Measurements from ENCODE around the gene DYNC1H1.
"Not testable (repeated sequence)": the region's sequence is repeated elsewhere in the genome, so short reads cannot be mapped to it uniquely, and the experiment has no call there.

Gene DYNC1H1

DNA sequence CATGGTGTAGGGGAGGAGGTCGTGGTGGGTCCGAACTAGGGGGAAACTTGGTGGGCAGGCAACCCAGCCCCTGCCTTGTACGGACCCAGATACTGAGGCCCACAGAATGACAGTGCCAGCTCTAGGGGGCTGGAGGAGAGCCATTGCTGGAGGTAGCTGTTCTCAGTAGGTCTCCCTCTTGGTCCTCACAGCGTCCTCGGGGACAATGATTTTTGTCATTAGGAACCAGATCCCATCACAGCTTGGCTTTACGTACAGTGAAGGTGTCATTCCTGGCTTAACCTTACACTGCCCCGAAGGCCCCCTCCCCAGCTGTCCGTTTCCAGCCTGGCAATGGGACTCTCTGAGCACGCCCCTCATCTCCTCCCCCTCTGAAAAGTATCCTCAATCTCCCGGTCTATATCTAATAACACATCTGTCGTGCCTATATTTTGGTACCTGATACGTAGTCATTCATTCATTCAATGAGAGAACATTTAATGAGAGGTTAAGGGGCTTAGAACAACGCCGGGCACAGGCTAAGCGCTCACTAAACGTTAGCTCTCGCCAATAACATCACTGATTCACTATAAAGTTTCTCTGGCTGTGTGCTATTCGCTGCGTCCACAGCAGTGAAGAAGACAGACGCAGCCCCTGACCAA lies 597 bp upstream of the DYNC1H1 start:
- DNase-seq (ENCODE audit: low spot score) = no peak

DNA sequence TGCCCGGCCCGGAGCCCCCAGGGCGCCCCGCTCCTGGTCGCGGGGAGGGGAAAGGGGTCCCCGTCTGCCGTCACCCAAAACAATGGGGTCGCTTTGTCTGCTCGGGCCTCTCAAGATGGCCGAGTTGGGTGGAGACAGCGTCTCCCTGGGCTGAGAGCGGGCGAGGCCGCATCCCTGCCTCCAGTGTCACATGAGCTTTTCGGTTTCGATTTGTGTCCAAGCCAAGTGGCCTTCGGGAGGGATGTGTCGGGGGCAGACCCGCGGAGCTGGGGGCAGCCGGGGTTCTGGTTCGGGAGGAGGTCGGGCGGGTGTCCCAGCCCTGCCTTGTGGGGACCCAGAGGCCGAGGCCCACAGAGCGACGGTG lies 790 bp downstream of the DYNC1H1 start:
- peak; percentile 47 for DNase-seq (ENCODE audit: low spot score)

DNA sequence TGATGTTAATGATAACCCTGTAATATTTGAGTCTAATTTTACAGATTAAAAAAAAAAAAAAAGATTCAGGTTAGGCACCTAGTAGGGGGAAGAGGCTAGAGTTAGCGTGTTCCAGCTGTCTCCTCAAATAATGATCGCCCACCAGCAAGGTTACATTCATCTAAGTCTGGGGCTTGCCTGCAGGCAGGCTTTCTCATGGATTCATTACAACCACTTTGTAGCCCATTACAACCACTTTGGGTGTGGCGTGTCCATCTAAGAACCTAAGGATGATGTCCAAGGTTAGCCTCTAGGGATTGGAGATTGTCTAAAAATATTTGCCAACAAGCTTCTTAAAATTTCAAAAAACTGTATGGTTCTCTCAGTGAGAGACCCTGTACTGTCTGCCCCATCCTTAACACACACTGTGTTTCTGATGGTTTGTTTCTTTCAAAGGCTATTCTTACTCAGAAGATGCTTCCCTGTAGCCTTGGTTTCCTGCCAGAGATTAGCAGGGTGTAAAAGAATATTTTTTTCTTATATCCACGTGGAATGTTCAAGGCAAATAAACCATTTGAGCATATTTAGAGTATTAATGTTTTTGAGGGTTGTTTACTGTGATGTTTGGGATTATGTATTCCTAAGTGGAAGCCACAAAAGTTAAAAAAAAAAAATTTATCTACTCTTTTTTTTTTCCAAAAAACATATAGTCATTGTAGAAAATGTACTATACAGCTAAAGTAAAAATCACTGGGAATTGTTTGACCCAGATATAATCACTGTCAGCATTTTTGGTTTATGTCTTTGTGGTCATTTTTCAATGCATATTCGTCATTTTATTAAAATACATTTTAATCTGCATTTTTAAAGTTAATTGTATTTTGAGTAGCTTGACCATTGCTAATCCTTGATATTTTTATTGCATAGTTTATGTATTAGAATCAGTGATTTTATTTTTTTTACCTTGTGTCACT lies 1.7 kb downstream of the DYNC1H1 start:
- DNase-seq (ENCODE audit: low spot score) = no peak

DNA sequence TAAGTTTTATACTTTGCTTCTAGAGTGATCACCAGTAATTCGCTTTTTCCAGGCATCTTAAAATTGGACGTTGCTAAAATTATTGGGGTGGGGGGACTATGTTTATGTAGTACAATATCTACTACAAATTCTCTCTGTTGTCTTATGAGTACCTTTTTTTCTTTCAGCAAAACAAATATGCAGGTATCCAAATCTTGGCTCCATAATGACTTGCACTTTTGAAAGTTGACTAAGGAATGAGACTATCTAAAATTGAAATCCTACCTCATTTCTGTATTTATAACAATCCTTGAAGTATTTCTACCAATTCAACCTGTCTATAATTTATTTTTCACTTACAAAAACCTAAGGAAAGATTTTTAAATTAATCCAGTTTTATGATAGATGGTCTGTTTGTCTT lies 2.4 kb downstream of the DYNC1H1 start:
- DNase-seq (ENCODE audit: low spot score) = no peak

DNA sequence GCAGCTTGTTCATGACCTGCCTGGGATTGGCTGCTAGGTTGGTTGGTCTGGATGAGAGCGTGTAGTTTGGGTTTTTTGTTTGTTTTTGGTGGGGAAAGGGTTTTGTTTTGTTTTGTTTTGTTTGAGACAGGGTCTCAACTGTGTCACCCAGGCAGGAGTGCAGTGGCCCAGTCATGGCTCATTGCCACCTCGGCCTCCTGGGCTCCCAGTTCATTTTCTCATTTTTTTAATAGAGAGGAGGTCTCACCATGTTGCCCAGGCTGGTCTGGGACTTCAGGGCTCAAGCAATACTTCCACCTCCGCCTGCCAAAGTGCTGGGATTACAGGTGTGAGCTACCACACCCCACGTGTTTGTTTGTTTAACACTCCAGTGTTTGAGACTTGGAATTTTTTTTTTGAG lies 3.8 kb downstream of the DYNC1H1 start:
- DNase-seq (ENCODE audit: low spot score) = no peak

DNA sequence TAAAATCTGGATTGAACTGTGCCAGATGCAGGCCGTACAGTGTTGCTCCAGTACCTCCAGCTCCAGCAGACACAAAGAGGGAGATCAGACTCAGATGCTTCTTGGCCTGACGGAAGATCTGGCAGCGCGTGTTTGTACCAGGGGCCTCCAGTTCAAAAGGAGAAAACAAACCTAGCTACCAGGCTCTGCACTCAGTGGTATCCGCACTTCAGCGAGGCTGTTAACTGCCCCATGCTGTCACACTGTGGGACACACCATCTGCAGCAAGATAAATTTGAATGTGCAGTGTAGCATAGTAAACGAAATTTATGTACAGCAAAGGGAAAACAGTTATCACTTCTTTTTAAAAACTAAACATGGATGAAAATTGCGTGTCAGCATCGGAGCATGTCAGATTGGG lies 5.1 kb downstream of the DYNC1H1 start:
- no peak for DNase-seq (ENCODE audit: low spot score)

DNA sequence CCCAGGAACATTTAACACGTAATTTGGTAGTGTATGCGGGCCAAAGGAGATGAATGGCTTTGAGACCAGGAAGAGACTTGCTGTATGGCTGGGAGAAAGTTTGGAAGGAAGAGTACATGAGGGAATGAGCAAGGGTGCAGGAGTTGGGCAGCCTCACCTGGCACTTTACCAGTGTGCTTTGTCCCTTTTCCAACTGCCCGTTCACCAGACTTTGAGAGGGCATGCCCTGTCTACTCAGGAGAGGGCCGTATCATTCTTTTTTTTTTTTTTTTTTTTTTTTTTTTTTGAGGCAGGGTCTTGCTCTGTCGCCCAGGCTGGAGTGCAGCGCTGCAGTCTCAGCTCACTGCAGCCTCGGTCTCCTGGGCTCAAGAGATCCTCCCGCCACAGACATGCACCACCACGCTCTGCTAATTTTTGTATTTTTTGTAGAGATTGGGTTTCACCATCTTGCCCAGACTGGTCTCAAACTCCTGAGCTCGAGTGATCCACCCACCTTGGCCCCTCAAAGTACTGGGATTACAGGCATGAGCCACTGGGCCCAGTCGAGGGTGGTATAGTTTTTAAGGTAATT lies 6.5 kb downstream of the DYNC1H1 start:
- DNase-seq (ENCODE audit: low spot score) = no peak

DNA sequence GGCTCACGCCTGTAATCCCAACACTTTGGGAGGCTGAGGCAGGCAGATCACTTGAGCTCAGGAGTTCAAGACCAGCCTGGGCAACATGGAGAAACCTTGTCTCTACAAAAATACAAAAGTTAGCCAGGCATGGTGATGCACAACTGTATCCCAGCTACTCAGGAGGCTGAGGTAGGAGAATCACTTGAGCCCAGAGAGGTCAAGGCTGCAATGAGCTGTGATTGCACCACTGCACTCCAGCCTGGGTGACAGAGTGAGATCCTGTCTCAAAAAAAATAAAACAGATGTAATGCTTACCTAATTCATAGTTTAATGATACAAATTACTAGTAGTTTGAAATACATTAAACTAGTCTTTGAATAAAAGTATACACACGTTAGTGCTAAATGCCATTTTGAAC lies 7.1 kb downstream of the DYNC1H1 start:
- not testable (repeated sequence) for DNase-seq (ENCODE audit: low spot score)

DNA sequence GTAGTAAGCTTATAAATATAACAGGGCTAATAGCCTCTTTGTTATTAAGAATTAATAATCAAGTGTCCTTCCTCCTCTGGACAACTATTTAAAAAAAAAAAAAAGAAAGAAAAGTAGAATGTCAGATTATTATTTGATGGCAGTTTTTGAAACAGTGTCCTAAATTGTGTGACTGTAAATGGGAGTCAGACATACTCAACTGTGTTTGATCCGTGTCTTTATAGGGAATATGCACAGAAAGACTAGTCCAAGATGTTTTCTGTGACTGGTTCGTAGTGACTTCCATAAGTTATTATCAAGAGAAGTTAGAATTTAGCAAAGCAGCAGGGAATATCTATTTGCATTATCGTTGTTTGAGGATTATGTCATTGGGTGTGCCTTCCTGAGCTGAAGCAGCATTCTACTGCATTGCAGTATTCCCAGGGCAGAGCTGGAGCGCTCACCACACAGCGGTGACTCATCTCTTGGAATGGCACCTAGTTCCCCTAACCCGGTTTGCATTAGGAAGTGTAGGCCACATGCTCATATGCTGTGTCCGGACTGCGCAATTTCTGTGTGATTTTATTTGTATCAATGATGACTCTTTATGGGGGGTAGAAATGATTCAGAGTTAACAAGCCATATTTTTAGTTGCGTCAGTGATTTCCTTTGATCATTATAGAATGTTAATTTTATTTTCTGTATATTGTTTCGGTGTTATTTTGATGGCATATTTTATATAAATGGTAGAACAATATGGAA lies 7.9 kb downstream of the DYNC1H1 start:
- peak; percentile 40 for DNase-seq (ENCODE audit: low spot score)

DNA sequence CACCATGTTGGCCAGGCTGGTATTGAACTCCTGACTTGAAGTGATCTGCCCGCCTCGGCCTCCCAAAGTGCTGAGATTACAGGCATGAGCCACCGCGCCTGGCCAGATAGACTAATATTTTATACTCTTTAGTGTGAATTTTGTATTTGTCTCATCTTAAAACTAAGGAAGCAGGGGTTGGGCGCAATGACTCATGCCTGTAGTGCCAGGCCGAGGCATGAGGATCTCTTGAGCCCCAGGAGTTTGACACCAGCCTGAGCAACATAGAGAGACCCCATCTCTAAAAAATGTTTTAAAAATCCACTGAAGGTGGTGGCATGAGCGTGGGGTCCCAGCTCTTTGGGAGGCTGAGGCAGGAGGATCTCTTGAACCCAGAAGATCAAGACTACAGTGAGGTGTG lies 9.0 kb downstream of the DYNC1H1 start:
- no peak for DNase-seq (ENCODE audit: low spot score)

DNA sequence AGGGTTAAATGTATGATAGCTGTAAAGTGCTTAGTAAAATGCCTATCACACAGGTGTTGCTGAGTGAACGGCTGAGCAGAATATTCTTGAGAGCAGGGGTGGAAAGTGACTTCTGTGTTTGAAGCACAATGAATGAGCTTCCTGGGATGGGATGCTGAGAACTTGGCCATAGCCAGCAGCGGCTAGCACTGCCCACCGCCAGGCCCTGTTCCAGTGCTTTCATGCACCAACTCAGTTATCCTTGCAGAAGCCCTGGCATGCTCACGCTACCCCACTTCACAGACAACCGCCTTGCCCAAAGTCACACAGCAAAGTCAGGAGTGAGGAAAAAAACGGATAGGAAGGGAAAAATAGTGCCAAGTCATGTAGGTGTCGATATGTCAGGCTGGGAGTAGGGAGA lies 10.9 kb downstream of the DYNC1H1 start:
- DNase-seq (ENCODE audit: low spot score) = no peak

DNA sequence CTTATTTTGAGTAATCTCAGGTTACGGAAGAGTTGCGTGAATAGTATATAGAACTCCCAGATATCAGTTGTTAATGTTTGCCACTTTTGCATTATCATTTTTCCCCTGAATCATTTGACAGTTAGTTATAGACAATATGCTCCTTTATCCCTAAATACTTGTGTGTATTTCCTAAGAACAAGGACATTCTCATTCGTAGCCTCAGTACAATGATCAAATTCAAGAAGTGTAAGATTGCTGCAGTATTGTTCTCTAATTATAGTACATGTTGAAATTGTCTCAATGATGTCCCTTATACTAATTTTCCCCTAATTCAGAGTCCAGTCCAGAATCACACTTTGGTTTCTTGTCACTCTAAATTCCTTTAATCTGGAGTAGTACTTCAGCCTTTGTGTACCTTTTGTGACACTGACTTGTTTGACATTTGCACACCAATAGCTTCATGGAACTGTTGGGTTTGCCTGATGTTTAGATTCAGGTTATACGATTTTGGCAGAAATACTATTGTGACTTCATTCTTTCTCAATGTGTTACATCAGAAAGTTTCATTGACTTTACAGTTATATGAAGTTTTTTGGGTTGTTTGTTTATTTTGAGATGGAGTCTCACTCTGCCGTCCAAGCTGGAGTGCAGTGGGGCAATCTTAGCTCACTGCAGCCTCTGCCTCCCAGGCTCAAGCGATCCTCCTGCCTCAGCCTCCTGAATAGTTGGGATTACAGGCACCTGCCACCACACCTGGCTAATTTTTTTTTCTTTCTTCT lies 13.1 kb downstream of the DYNC1H1 start:
- DNase-seq (ENCODE audit: low spot score) = no peak

DNA sequence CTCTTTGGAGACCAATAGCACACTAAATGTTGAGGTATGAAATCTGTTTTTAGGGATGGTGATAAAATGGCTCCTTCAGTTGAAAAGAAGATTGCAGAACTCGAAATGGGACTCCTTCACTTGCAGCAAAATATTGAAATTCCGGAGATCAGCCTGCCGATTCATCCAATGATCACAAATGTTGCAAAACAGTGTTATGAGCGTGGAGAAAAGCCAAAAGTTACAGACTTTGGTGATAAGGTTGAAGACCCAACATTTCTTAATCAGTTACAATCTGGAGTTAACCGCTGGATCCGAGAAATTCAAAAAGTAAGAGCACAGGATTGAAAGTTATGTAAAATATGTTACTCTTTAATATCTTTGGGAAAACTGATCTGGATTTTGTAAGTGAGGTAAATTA lies 15.3 kb downstream of the DYNC1H1 start:
- DNase-seq (ENCODE audit: low spot score) = no peak

DNA sequence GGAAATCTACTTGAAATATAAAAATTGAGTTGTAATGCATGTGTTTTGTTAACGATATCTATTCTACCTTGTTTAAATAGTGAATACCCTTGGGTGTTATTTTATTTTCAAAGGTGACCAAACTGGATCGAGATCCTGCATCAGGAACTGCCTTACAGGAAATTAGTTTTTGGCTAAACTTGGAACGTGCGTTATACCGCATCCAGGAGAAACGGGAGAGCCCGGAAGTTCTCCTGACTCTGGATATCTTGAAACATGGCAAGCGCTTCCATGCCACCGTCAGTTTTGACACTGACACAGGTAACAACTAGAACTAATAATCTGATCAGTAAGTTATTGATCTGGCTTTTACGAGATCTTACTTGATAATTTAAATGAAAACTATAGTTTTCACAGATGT lies 15.9 kb downstream of the DYNC1H1 start:
- DNase-seq (ENCODE audit: low spot score) = no peak

DNA sequence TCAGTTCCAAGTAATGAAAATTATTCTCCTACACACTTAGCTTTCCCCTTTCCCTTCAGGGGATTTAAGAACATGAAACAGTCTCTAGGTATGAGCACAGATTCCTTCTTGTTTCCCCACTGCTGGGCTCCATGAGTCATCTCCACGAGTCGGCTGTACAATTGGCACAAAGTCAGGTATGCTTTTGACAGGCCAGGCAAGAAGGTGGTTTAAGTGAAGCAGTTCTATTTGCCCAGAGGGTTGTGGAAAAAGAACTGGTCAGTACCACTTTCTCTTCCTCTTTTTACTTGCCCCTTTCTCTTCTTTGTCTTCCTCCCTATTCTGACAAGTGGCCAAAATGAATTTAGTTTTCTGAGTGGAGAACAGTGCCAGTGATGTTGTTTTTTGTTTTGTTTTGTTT lies 16.3 kb downstream of the DYNC1H1 start:
- DNase-seq (ENCODE audit: low spot score) = peak; percentile 25

DNA sequence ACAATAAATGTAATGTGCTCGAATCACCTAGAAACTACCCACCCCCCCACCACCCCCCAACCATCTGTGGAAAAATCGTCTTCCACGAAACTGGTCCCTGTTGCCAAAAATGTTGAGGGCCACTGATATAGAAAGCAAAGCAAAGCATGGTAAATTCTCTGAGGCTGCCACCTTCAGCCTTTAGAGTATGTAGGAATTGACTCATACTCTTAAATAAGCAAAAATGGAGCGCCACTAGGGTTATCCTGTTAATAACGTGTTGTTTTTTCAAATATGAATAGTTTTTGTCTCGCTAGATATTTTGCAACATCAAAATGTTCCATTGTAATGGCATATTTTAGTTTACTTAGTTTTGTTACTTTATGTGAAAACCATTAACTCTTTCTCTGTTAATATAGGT lies 18.2 kb downstream of the DYNC1H1 start:
- DNase-seq (ENCODE audit: low spot score) = no peak

DNA sequence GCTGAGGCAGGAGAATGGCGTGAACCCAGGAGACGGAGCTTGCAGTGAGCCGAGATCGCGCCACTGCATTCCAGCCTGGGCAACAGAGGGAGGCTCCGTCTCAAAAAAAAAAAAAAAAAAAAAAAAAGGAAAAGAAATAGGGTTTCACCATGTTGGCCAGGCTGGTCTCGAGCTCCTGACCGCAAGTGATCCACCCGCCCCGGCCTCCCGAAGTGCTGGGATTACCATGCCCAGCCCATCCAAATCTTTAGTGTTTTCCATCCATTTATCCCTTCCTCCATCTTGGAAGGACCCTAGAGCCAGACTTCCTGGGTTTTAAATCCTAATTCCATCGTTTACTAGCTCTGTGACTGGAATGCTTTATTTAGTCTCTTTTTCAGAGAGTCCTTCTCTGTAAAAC lies 20.5 kb downstream of the DYNC1H1 start:
- DNase-seq (ENCODE audit: low spot score) = not testable (repeated sequence)

DNA sequence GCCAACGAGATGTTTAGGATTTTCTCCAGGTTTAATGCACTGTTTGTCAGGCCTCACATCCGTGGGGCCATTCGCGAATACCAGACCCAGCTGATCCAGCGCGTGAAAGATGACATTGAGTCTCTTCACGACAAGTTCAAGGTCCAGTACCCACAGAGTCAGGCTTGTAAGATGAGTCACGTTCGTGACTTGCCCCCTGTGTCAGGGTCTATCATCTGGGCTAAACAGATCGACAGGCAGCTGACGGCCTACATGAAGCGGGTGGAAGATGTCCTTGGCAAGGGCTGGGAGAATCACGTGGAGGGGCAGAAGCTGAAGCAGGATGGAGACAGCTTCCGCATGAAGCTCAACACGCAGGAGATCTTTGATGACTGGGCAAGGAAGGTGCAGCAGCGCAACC lies 21.6 kb downstream of the DYNC1H1 start:
- no peak for DNase-seq (ENCODE audit: low spot score)

DNA sequence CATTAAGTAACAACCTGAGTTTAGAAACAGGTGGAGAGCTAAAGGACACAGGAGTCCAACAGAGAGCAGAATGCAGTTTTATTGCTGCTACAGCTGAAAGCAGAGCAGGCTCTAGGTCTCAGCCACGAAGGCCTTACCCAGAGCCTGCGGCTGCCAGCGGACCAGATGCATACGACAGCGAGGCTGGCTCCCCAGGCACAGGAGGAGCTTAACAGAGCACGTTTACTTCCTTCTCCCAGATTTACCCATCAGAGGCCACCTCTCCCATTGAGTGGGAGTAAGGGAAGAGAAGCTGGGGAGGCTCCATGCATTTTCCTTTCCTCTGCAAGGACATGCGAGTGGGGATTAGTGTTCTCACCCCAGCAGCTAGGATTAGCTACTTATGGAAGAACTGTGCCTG lies 22.6 kb downstream of the DYNC1H1 start:
- DNase-seq (ENCODE audit: low spot score) = no peak

DNA sequence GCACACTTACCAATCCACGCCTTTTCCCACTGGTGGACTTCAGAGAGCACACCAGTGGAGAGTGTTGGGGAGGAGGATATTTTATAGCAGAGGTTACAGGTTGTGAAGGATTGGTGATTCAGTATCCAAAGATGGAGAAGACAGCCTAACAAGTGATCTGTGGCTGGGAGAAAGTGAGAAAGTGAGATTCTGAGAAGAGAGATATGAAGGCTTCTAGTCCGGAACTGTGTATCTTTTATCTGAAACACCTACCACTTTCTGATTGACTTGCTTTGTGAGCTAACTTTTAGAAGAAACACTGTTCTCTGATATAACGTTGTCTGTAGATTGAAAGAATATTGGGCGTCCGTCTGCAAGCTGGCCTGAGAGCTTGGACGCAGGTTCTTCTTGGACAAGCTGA lies 24.0 kb downstream of the DYNC1H1 start:
- DNase-seq (ENCODE audit: low spot score) = no peak

DNA sequence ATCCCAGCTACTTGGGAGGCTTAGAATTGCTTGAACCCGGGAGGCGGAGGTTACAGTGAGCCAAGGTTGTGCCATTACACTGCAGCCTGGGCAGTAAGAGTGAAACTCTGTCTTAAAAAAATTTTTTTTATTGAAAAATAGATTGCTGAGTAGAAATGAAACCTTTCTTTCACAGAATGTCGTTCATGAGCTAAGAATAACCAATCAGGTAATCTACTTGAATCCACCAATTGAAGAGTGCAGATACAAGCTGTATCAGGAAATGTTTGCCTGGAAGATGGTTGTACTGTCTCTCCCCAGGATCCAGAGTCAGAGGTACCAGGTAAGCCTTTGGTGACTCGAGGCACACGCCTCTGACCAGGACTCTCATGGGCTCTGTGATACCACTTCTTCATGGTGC lies 27.0 kb downstream of the DYNC1H1 start:
- no peak for DNase-seq (ENCODE audit: low spot score)

DNA sequence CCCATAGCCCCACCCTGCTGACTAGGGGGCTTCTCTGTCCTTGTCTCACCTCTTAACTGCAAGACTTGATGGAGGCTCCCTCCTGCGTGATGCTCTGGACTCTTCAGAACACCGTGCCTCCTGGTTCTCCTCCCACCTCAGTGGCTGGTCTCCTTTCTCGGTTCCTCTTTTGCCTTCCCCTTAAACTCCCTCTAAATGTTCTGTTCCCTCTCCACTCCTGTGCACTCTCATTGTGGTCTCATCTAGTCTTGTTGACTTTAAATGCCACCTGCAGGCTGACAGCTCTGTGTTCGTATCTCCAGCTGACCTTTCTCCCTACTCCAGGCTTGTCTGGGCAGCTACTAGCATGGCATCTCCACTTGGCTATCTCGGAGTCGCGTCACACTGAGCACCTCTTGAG lies 28.3 kb downstream of the DYNC1H1 start:
- DNase-seq (ENCODE audit: low spot score) = no peak

Data from iPS-NIHi11 (cell line).